Heart left ventricle (tissue), 13 donors: ENCODE data around the gene TRIM67.

ENCODE experiments used
- POLR2A ChIP-seq, 2 donors: fragments of 450-650 bp; IDR thresholded peaks; one replicate each; pipeline ENCODE4 v1.6.1; 2017; ENCODE audit warnings: antibody characterized with exemption in 2 of 2, mild to moderate bottlenecking in 2 of 2, moderate library complexity in 2 of 2
- TF ChIP-seq, protein P1 (sequence below), 12 donors: fragments of 200-600 bp; sonication (generic) in 4 of 12; IDR thresholded peaks; one replicate each; pipeline versions ENCODE4 v1.5.0 to v1.8.0; 2018 to 2022; ENCODE audit warnings: antibody characterized with exemption in 12 of 12, mild to moderate bottlenecking in 5 of 12
- donor health status: ischemic (EF 13 %, LVEDD 7.1; RV severe dilation, severe dysfunction).
- donor health status: DM: no; HTN: yes; CAD: no.
- donor health status: DM: no; HTN: no; CAD: no.
- donor health status: ischemic (EF 25% LVEDD 6.9; RV normal size, moderate dysfunction).
- donor health status: ischemic (EF 25% LVEDD 5.7; RV mildly dilated, moderate dysfunction).
- donor health status: ischemic (EF 35%, LVEDD 5.7; RV mildly dilated, moderate dysfunction).
- donor health status: nonischemic (EF 11% LVEDD 7.7; RV severe dilation, severe dysfunction).
- donor health status: DM: yes; HTN: yes; CAD: no.
- donor health status: PGD.
- donor health status: ischemic (EF 29% LVEDD 5.4; RV normal size, mild dysfunction).
- donor health status: nonischemic (EF 23%, LVEDD 6.1; RV moderate dilation, normal function).

DNA sequence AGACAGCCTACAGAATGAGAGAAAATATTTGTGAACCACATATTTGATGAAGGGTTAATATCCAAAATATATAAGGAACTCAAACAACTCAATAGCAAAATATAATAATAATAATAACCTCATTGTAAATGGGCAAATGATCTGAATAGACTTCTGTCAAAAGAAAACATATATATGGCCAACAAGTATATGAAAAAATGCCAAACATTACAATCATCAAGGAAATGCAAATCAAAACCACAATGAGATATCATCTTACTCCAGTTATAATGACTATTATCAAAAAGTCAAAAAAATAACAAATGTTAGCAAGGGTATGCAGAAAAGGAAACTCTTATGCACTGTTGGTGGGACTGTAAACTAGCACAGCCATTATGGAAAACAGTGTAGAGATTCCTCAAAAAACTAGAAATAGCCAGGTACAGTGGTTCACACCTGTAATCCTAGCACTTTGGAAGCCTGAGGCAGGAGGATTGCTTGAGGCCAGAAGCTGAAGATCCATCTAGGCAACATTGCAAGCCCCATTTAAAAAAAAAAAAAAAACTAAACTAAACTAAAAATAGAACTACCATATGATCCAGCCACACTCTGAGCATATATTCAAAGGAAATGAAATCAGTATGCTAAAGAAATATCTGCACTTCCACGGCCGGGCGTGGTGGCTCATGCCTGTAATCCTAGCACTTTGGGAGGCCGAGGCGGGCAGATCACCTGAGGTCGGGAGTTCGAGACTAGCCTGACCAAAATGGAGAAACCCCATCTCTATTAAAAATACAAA, 17.3 kb upstream of the TRIM67 start:
- TF ChIP-seq, protein P1, sequence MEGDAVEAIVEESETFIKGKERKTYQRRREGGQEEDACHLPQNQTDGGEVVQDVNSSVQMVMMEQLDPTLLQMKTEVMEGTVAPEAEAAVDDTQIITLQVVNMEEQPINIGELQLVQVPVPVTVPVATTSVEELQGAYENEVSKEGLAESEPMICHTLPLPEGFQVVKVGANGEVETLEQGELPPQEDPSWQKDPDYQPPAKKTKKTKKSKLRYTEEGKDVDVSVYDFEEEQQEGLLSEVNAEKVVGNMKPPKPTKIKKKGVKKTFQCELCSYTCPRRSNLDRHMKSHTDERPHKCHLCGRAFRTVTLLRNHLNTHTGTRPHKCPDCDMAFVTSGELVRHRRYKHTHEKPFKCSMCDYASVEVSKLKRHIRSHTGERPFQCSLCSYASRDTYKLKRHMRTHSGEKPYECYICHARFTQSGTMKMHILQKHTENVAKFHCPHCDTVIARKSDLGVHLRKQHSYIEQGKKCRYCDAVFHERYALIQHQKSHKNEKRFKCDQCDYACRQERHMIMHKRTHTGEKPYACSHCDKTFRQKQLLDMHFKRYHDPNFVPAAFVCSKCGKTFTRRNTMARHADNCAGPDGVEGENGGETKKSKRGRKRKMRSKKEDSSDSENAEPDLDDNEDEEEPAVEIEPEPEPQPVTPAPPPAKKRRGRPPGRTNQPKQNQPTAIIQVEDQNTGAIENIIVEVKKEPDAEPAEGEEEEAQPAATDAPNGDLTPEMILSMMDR (IDR thresholded peaks at IDR 0.05) = no peak
- no peak for TF ChIP-seq POLR2A (IDR thresholded peaks at IDR 0.05)
